Right kidney (tissue), 9 donors: ENCODE data around the gene NMNAT3.
A peak's percentile ranks its signal among the peaks of the same experiment; 100 is the strongest.

ENCODE experiments used
- DNase-seq: peaks from one replicate; pipeline ENCODE4 v3.0.0-alpha.2; 2016
- long read RNA-seq, 8 donors: transcript quantifications; one replicate each; lab custom pipeline, GENCODE V29; 2026

Gene NMNAT3
- long read RNA-seq, donor 1, partial matches to known transcripts = 0 of 2 reads
- long read RNA-seq, donor 1, other reads (novel, unspliced or antisense) = 0 of 2 reads
- long read RNA-seq, donor 2 = 0 reads
- long read RNA-seq, donor 3, partial matches to known transcripts = 0 of 2 reads
- long read RNA-seq, donor 3, other reads (novel, unspliced or antisense) = 0 of 2 reads
- long read RNA-seq, donor 4, partial matches to known transcripts = 0 of 1 reads
- long read RNA-seq, donor 4, other reads (novel, unspliced or antisense) = 0 of 1 reads
- long read RNA-seq, donor 5, partial matches to known transcripts = 0 of 1 reads
- long read RNA-seq, donor 5, other reads (novel, unspliced or antisense) = 0 of 1 reads
- long read RNA-seq, donor 6, partial matches to known transcripts = 0 of 1 reads
- long read RNA-seq, donor 6, other reads (novel, unspliced or antisense) = 0 of 1 reads
- long read RNA-seq, donor 7, partial matches to known transcripts = 0 of 1 reads
- long read RNA-seq, donor 7, other reads (novel, unspliced or antisense) = 0 of 1 reads
- long read RNA-seq, donor 8, partial matches to known transcripts = 0 of 2 reads
- long read RNA-seq, donor 8, other reads (novel, unspliced or antisense) = 0 of 2 reads

DNA sequence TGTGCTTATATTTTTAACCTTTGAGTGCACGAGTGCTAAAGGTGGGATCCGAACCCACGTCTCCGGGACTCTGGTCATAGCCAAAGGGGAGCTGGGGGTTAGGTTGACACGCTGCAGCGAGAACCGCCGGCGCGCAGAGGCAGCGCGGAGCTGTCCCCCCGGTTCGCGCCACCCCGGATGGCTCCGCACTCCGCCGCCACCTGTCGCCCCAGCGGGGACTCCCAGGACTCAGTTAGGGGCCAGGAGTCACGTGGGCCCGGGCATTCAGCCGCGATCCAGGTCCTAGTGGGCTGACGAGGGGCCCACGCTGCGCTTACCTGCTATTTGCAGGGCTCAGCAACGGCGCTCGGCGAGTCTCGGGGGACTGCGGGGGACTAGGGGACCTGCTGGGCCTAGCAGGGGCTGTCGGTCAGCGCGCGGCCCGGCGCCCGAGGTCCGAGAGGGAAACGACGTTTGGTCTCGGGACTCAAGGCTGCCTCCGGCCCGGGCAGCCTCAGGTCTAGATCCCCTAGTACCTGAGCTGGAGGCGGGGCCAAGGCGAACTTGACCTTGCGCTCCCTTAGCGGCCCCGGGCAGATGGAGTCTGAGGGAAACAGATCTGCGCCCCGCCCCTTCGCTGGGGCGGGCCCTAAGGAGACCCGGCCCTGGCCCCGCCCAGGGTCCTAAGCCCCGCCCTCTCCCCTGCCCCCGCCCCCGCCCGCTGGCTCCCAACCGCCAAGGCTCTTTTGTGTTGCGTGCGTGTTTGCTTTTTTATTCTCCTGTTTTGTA is at the start of gene NMNAT3:
Gene NMNAT3, minus strand, starts transcription at position 585 of the 768 bp plus-strand sequence. CDS start 50,248 bp downstream, outside the sequence.
- peak; percentile 92 for DNase-seq

DNA sequence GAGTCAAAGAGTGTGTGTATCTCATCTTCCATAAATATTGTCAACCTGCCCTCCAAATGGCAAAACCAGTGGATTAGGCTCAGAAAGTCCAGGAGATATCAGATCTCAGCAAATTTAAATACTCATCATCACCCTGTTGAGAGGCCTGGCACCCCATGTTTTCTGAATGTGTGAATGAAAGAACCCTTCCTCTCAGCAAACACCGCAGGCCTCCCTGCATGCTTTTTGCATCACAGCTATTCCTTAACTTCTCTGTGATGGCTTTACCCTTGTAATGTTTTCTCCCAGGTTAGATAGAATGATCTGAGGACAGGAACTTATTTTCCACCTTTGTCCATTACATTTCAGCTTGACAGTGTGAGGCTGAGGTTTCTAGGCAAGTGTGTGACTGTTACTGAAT is 43.6 kb upstream of the NMNAT3 start:
- DNase-seq = no peak

DNA sequence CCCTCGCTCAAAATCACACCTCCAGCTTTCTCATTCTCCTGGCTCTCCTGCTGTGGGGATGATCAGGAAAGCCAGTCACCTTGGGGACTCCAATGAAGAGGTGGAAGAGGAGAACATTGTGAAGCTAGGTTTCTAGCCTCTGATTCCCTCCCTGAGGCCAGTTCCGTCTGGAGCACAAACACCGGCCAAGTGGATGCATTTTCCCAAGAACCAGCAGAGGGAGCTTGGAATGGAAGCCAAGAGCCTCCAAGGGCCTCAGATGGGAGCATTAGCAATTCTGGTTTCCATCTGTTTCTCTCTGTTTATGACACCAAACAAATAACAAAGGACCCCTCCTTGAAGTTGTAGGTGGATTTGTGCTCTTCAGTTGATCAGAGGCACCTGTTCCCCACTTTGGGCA is 40.6 kb upstream of the NMNAT3 start:
- no peak for DNase-seq

DNA sequence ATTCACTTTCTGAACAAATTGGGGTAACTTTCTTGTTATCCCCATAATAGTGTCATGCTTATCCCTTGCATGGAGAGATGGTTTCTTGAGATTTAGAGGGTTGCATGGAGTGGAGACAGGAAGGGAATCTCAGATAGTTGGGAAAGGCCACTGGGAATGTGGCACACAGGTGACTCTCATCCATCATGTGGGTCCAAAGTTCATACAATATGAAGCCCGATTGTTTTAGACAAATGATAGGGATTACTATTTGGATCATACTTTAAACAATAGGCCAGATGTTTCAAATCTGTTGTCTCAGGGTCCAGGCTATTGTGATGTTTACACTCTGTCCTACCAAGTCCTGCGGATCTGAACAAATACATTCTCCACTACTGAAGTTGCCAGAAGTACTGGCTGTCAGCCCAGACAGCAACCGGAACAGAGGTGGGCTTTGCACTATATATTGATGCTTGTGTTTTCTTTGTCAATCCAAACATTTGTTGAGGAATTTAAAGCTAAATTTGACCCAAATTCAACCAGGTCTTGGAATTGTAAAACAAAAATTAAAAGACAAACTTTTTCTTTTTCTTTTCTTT is 39.2 kb upstream of the NMNAT3 start:
- DNase-seq = no peak

DNA sequence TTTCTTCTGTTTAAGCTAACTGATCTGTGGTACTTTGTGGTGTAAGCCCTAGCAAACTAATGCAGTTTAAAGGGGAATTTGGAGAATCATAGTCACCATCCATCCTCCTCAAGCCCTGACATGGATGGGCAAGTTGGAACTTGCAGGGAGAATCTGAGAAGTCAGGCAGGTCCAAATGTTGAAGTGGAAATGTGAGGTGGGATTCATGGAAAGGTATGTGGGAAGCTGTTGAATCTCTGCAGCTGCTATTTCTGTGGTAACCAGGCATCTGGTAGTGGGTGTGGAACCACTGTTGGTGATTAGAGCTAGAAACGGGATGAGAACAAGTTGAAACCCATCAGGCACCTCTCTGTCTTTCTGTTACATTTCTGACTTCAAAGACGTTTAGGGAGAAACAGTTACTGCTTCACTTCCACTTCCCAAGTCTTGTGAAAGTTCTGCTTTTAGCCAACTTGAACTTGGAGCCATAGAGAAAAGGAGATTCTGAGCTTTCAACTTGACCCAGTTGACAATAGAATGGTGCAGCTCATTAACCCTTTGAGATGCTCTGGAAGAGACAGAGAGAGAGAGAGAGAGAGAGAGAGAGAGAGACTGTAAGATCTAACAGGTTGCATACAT is 38.1 kb upstream of the NMNAT3 start:
- DNase-seq = no peak

DNA sequence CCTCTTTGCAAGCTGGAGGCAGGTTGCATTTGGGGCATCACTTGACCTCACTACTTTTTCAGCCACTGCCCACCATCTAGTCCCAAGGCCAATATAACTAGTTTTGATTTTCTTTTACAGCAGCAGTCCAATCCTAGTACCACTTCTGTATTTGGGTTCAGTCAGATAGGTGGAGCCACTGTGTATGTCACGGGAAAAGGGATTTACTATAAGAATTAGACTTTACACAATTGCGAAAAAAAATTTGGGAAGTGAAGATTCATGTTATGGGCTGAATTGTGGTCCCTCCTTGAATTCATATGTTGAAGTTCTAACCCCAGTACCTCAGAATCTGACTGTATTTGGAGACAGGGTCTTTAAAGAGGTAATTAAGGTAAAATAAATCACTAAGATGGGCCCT is 37.4 kb upstream of the NMNAT3 start:
- DNase-seq = no peak

DNA sequence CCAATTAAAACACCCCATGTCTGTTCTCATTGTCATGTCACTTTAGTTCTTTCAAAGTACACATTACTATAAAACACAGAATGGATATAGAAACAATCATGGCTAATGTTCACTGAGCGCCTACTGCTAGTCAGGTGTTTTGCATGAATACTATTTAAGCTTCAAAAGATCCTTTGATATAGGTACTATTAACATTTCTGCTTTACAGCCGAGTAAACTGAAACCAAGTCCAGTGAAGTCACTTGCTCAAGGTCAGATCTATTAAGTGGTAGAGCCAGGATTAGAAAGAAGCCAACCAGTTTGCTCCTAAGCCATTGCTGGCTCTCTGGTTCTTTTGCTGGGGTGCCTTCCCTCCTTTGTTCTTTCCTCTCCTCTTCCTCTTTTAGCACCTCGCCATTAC is 32.4 kb upstream of the NMNAT3 start:
- DNase-seq = no peak

DNA sequence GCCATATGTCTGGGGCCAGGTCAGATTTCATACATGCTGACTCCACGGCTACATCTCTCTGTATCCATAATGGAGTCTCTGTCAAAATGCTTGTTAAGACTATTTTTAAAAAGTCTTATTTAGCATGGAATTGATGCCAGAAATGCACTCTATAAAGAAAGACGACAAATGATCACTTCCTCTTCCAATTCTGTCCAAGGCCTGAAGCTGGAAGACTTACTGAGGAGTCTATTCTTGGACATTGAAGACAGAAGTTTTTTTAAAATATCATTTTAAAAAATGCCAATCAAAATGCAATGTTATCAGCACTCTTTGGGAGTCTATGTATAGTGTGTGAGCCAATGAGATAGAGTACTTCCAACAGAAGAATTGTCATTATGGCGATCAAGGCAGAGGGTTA is 27.9 kb upstream of the NMNAT3 start:
- no peak for DNase-seq

DNA sequence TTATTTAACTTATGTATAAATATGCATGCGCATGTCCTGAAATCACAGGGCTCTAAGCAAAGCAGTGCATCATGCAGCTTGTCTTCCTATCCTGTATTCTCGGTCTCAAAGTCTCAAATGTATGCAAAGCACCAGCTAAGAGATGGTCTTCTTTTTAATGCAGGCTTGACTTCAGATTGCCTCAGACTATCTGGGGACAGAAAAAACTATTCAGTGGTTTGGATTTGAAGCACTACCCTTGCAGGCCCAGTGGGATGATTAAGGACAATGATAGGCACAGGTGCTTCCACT is 18.5 kb upstream of the NMNAT3 start:
- no peak for DNase-seq

DNA sequence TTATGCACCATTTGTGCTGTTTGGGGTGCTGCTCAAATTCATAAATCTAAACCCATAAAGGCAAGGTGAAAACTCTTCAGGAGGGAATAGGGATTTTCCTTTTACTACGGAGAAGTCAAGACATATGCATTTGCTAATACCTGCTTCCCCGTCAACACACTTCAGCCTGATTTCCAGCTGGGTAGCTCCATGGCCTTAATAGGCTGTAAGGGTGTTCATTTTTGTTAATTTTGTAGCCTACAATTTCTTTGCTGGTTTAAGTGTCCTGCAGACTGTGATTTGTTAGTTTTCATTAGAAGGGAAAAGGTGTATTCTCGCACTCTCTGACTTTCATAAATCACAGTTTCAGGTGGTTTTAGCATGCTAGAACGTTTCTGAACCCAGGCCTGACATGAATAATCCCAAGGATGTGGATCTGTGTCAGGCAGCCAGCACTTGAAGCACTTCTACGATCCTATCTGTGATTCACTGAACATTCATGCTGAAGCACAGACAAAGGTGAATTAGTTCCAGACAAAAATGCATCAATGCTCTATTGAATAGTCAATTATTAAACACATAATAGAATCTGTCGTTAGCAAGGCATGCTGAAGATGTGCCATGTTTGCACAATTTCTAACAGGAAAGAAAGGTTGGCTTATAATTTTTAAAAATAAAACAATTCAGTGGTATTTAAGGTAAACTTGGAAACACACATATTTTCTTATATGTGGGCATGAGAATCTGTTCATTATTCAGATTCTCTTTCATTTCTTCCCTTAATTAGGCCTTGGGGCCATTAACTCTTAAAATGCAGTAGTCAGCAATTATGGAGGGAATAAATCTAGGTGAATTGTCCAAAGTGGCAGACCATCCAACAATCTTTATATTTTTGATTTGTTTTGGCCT is 17.9 kb upstream of the NMNAT3 start:
- DNase-seq = no peak

DNA sequence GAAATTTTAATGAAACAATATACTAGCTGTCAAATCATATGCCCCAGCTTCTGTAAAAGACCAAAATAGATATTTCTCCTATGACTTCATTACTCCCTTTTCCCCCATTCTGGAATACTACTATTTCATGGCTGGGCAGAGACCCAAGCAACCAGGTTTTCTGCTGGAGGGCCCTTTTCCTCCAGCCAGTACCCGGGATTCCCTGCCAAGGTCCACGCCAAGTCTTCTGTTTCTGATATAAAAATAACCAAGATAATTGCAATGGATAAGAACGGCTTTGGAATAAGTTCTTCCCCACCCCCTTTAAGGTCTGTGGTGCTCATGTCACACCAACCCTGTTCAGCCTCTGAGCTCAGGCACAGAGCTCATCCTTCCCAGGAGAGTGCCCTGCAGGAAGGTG is 17.2 kb upstream of the NMNAT3 start:
- DNase-seq = no peak

DNA sequence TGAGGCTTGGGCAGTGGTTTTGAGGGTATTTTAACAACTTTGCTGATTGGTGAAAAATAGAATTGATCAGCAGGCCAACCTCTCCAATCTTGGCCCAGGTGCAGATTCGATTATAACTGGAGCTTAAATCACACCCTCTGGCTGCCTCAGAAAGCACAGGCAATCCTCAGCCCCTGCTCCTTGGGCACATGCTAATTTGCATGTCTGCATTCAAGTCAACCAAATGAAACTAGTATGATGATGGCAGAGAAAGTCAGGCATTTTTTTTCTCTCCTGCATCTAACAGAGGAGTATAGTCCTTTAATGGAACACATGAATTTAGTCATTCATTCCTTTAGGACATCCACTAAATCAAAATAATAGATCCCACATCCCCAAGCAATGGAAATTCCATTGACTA is 16.8 kb upstream of the NMNAT3 start:
- no peak for DNase-seq

DNA sequence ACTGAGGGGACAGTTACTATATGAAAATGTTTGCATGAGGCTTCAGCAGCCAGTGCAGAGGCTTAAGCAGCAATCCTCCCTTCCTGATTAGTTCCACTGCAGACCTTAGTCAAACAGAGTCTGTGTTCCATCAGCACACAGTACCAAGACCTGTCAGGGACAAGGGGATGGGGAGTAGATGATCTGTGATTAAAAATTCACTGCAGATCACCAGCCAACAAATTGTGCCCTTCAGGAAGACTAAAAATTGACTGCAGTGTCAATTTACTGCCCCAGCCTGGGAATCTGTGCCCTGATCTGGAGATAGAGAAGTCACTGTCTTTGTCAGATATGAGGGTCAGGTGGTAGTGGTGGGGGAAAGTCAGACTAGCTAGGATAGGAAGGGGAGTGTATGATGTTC is 13.8 kb upstream of the NMNAT3 start:
- DNase-seq = no peak

DNA sequence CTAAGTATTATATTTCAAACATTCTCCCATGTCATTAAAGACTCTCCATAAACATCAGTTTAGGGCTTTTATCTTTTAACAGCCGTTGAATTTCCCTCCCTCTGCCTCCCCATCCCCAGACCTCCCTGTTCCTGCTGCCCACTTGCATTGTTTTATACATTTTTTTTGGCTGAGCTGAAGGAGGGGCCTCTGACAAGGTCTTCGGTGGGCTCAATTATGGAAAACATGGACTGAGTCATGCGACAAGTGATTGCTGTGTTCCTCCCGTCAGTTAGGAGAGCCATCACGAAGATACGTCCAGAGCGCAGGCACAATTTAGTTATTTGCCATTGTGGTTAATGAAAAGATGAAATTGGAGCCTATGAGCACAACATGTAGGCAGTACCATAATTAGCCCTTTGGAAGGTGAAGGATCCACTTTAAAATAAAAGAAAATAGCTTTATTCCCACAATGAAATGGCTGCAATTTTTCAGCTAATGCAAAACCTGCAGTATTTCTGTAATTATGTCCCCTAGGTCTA is 12.0 kb upstream of the NMNAT3 start:
- DNase-seq = no peak

DNA sequence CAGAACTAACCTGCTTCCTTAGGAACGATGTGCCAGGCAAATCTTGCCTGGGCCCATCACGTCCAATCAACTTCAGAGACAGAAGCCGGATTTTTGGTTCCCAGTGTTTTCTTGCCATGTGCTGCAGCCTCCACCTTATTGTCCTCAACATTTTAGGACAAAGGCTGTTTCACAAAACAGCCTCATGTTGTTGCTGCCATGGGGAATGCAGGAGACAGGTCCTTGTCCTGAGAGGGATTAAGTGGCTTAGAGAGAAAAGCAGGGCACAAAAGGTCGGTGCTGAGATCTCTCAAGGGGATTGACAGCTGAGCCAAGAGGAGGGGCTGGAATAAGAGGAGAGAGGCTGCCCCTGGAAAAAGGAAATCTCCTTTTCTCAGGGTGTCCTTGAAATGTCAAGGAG is 11.3 kb upstream of the NMNAT3 start:
- DNase-seq = no peak

DNA sequence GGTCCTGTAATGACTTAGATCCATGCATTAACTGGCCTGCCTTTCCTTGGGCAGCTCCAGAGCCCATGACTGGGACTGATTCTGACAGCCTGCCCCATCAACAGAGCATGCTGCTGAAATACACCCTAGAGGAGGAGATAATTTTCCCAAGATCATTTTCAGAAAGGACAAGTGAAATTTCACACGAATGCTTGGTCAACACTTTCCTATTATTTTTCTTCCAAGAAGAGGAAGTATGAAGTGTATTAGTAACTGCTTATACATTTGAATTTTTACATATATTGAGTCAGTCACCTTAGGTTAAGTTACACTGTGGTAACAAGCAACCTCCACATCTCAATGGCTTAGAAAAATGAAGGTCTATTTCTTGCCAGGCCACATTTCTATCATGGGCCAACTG is 9.7 kb upstream of the NMNAT3 start:
- no peak for DNase-seq

DNA sequence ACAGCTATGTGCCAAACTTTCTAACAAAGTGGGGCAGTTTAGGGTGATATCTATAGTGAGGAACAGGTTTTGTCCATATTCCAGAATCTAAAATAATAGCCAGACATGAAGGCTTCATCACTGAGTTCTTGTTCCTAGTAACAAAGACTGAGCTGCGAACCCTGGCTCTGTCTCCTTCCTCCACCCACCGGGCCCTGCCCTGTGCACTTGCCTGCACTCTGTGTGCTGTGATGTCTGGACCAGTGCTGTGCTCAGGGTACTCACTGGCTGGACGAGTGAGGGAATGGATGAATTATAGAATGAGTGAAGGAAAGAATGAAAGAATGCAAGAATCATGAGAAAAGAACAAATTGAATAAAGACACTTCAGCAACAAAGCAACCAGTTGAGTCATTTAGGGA is 8.9 kb upstream of the NMNAT3 start:
- no peak for DNase-seq

DNA sequence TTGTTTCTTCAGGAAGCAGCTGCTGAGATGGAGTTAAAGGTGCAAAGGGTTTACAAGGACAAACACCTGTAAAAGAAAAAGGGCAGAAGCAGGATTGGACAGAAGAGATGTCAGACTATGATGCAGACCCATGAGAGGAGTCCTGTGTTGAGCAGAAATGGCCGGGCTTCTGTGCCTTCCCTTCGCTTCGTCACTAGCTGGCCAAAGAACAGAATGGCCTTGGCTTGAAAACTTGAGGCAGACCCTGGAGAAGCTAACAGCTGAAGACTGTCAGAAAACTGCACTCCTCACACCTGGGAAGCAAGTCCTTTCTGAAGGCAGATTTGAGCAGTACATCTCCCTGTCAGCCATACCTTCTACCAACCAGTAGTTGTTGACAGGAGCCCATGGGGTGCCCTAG is 8.4 kb upstream of the NMNAT3 start:
- no peak for DNase-seq

DNA sequence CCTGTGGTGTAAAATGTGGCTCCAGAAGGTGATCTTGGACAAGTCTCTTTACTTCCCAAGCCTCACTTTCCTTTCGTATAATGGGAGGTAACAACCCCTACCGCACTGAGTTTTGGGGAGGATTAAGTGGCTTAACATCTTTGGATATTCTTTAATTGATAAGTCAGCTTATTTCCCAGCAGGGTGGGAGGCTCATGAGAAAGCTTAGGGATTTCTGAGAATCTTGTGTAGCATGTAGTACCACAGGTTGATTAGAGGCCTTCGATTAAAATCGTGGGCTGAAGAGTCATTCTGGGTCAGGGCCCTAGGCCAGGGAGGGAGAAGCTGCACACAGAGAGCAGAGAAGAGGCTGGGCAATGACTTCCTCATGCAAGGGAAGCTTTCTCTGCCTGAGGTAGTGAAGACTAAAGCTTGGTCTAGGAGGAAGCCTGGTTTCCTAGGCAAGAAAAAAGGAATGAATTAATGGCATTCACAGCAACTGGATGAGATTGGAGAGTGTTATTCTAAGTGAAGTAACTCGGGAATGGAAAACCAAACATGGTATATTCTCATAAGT is 1.5 kb upstream of the NMNAT3 start:
- DNase-seq = no peak

DNA sequence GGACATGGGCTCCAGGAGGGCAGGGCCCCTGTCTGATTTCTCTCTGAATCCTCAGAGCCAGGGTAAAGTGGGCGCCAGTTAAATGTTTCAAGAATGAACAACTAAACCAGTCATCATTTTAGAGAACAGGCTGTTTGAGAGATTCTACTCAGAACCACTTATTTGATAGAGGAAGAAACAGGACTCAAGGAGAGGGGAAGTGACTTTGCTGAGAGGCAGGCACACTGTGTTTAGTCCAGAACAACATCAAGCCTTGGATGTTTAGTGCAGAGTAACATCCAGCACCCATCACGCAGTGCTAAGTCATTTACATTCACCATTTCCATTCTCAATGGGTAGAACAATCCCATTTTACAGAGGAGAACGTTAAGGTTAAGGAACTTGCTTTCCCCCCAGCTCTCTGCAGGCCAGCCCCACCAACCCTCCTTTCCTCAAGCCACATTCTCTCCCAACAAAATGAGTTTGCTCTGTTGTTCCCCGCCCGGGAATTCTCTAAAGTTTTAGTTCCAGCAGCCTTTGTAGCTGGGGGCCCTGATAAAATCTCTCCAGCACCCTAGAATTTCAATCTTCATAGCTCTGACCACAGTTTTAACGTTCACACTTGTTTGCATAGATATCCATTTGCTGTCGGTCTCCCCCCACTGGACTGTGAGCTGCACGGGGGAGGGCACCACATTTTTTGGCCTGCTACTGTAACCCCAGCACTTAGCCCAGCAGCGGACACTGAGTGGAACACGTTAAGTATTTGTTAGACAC is 962 bp downstream of the NMNAT3 start:
- no peak for DNase-seq
